ENCODE results near the gene CDCA8.
A peak's percentile ranks its signal among the peaks of the same experiment; 100 is the strongest.
"Not testable (repeated sequence)": the region's sequence is repeated elsewhere in the genome, so short reads cannot be mapped to it uniquely, and the experiment has no call there.

CDCA8 gene

DNA sequence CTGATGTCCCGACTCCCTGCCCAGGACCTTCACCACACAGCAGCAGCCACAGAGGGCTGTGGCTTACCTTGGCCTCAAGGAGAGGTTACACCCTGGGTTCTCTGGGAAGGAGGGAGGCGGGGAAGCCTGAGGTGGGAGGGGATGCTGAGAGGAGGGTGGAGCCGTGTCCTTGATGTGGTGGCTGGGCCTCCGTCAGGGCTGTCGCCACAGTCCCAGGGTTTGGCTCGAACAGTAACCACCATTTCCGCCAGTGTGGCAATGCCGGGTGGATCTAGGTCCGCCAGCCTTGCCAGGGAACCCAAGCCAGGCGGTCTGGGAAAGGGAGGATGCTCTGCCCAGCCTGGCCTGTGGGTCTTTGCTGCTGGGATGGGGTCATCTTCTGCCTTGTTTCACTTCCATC is 18.4 kb upstream of the CDCA8 start:
- no peak for DNase-seq (ENCODE audit: low spot score)

DNA sequence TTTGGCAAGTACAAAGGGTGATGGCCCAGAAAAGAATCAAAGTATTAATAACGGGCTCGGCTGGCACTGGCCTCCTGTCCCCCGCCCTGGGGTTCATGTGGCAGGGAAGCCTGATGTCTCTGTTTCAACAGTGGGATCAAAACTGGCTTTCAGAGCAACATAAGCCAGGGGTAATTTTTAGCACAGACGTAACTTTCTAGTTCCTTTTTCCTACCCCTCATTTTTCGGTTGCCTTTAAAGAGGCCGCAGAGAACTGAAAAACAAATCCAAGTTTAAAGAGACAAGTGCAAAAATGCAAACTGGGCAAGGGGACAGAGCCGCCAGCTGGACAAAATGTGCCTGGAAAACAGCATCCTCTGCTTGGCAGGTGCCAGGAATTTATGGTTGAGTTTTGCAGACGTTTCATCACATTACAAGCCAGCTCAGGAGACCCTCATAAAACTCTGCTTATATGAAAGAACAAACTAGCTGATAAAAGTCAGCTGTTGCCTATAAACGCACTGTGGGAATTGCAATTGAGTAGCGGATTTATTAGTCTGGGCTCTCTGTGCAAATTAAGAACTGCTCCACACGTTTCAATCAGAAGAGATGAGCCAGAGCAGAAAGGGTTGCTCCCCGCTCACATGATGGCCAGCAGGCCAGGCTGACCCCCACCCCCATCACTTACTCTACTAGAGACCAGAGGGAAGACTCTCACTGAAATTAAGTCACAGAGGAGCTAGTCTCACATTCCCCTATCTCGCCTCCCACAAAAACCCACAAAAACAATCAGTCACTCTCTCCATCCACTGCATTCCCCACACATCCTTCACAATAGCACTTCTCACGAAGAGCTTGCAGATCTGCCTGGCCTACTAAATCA is 15.8 kb upstream of the CDCA8 start:
- DNase-seq (ENCODE audit: low spot score), result peak; percentile 69

DNA sequence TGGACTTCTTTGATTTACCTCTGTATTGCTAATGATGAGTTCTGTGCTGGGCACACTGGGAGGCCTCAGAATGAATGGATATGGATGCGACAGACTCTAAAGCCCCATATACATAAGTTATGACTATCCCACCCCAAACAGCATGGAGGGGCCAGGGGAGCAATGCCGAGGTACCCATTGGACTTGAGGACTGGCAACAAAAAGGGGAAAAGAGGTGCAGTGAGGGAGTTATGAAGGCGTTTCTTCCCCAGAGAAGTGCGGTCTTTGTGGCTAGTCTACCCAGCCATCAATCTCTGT is 15.2 kb upstream of the CDCA8 start:
- DNase-seq (ENCODE audit: low spot score), result no peak

DNA sequence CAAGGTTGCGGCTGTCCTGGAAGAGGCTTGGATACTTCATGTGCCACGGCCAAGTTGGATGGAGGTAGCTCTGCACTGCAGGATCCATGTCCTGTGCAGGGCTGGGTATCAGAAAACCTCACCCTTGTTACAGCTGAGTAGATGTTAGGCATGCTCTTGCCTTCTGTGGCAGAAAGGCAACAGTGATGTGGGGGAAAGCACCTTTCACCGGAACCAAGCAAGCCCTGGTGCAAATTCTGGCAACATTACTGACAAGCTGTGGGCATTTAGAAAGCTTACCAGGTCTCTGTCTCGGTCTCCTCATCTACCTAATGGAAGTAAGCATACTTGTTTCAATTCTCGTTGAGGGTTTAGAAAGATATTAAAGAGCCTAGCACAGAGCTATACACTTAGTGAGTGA is 14.5 kb upstream of the CDCA8 start:
- no peak for DNase-seq (ENCODE audit: low spot score)

DNA sequence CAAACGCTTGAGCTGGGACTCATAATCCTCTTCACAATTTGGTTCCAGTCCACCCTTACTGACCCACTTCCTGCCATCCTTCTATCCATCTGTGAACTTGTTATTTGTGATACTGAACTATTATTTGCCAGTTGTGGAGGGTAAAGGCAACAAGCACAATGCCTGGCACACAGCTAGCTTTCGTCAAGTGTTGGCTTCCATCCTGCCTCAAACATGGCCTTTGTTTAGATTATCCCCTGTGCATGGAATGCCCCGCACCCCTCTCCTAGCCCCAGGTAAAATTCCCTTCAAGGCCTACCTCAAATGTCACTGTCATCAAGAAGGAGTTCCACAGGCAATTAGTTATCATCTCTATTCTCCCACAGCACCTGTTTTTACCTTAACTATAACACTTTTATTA is 11.4 kb upstream of the CDCA8 start:
- no peak for DNase-seq (ENCODE audit: low spot score)

DNA sequence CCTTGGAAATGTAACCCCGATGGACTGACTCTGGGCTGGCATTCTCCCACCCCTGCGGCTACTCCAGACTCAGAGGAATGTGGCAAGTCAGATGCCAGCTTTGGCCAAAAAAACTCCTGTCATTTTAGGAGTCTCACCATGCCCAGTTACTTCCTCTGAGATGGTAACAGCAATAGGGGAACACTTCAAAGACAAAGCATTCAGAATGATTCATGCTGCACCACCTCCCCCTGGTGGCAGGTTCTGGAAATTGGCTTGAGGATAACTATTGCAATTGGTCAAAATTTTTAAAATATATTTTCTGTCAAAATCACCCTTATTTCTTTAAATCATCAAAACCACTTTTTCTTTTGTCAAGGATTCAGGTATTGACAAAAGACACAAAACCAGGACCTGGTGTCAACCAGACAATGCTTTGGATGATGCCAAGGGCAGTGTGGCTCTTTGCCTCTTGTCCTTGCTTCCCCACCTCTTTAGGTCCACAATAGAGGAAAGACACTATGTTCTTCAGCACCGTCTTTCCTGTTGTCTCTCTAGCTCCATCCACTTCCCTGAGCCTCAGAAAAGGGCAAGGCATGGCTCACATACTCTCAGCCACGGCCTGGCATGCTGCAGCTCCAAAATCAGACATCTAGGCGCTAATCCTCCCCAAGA is 9.9 kb upstream of the CDCA8 start:
- DNase-seq (ENCODE audit: low spot score), result peak; percentile 77

DNA sequence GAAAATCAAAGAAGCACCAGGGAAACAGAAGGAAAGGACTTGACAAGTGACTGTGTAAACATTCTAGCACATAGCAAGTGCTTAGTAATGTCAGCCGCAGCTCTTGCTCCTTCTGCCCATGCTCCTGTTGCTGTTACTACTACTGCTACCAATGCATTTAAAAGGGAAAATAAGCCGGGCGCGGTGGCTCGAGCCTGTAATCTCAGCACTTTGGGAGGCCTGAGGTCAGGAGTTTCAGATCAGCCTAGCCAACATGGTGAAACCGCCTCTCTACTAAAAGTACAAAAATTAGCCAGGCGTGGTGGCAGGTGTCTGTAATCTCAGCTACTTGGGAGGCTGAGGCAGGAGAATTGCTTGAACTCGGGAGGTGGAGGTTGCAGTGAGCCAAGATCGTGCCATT is 8.1 kb upstream of the CDCA8 start:
- not testable (repeated sequence) for DNase-seq (ENCODE audit: low spot score)

DNA sequence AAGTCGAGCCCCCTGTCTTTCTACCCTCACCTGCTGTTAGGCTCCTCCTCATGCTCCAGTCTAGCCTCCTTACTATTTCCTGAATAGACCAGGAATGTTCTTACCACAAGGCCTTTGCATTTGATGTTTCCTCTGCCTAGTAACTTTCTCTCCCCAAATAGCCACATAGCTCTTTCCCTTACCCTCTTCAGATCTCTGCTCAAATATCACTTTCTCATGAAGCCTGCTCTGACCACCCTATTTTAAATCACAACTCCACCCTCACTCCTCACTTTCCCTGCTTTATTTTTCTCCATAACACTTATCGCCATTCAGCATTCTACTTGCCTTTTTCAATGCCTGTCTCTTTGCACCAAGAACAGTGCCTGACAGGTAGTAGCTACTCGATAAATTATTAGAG is 6.6 kb upstream of the CDCA8 start:
- no peak for DNase-seq (ENCODE audit: low spot score)

DNA sequence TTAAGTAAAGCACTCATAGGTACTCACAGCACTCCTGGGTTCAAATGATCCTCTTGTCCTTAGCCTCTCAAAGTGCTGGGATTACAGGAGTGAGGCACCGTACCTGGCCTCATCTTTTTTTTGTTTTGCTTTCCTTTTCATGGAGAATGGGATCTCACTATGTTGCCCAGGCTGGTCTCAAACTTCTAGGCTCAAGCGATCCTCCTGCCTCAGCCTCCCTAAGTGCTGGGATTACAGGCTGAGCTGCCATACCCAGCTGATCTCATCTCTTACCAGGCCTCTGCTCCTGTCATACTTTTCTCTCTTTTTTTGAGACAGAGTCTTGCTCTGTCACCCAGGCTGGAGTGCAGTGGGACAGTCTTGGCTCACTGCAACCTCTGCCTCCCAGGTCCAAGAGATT is 4.6 kb upstream of the CDCA8 start:
- not testable (repeated sequence) for DNase-seq (ENCODE audit: low spot score)

DNA sequence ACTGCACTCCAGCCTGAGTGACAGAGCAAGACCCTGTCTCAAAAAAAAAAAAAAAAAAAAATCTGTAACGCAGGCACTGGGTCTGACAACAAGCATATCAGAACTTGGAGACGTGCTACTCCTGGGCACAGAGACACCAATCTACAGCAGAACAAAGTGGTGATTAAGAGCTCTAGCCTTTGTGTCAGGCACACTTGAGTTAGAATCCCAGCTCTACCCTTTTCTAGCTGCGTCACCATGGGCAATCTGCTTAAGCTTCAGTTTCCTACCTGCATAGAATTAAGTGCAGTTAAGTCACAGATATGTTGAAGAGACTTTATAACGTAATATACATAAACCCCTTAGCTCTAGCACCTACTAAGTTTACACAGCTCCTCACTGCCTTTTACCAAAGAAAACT is 3.4 kb upstream of the CDCA8 start:
- DNase-seq (ENCODE audit: low spot score), result no peak

DNA sequence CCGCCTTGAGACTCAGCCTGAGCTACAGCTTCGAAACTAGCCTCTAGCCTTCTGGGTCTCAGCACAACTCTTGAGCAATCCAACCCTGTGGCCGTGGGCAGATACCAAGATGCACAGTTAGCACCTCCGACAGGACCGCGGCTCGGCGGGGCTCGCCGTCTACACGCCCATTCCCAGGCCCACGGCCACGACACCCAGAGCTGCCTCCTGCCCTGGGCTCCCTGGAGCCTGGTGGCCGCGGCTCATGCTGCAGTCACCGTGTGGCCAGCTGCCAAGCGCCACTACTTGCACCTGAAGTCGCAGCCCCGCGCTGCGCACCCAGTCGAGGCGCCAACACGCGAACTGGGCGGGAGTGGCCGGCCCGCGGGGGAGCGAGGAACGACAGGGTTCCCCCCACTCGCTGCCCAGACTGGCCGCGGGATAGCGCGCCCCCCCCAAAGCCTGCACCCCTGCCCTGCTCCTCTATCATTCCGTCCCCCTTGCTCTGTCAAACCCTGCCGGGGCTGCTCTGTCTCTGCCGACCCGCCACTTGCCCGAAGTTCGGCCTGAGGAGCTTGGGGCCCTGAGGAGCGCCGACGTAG is 729 bp upstream of the CDCA8 start:
- DNase-seq (ENCODE audit: low spot score), result peak; percentile 3

DNA sequence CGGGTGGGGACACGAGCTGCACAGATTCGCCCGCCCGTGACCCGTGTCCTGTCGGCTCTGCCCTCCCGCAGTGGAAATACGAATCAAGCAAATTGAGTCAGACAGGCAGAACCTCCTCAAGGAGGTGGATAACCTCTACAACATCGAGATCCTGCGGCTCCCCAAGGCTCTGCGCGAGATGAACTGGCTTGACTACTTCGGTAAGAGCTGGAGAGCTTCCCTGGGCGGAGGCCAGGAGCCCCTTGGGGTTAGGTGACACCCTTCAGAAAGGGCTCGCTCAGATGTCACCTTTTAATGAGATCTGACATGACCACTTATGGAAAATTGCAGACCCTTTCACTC is 489 bp downstream of the CDCA8 start:
- DNase-seq (ENCODE audit: low spot score), result no peak

DNA sequence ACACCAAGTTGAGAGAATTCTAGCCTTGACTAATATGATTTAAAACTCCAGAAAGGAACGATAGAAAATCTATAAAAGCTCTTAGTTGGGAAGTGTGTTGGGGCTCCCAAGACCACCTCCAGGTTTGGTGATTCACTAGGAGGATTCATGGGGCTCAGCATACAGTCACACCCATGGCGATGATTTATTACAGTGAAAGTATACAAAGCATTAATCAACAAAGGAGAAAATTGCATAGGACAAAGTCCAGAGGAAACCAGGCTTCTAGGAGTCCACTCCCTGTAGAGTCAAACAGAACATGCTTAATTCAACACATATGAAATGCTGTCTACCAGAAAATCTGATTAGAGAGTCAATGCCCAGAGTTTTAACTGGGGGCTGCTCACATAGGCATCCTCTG is 4.8 kb downstream of the CDCA8 start:
- DNase-seq (ENCODE audit: low spot score), result no peak

DNA sequence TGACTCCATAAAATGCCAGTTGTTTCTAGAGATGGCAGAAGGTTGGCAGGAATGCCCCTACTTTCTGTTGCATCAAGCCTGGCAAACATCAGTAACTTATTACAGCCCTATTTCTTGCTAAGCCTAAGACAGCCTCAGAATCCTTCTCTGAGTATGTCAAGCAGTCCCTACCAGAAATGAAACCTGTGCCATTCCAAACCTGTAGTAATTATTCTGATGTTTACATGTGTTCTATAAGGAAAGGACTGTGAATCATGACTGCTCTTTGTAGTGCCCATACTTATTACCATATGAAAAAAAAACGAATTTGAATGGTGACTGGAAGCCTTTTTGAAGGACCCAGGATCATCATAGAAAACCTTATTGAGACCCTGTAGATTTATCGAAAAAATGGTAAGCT is 5.4 kb downstream of the CDCA8 start:
- no peak for DNase-seq (ENCODE audit: low spot score)

DNA sequence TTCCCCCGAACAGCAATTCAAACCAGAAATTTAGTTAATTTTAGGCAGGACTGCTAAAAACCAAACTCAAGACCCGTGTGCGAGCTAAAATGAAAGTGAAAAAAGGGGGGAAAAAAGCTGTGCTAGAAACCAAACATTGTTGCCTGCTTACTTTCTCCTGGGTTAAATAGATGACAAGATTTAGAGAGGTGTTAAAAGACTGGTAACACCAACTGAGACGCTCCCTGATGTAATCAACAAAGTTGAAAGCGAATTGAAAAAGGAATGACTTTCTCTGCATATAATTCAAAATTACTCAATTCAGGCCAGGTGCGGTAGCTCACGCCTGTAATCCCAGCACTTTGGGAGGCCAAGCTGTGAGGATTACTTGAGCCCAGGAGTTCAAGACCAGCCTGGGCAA is 6.8 kb downstream of the CDCA8 start:
- DNase-seq (ENCODE audit: low spot score), result no peak

DNA sequence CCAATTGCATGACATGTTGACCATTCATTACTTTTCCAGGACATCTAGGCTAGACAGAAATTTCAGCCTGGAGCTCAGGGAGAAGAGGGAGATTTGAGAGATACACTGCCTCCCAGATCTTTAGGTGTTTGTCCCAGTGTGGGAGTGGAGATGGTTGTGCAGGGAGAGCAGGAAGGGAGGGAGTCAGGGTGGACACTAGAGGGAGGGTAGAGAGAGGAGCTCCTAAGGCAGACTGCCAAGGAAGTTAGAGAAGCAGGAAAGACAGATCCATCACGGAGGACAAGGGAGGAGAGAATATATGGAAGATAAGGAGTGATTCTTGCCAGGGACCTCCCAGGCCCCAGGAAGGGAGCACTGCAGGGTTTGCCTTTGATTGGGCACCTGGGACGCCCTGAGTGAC is 8.7 kb downstream of the CDCA8 start:
- no peak for DNase-seq (ENCODE audit: low spot score)

DNA sequence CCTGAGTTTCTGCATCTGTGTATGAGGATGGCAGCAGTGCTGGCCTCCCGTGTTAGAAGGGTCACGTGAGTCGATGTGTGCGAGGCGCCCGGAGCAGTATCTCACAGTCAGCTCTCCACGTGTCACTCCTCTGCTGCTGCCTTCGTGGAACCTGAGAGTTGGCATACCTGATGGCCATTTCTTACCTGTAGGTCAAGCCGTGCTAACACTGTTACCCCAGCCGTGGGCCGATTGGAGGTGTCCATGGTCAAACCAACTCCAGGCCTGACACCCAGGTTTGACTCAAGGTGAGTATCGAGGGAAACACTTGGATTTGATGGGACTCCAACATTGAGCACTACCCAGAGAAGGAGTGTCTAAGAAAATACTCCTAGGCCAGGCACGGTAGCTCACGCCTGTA is 10.7 kb downstream of the CDCA8 start:
- no peak for DNase-seq (ENCODE audit: low spot score)

DNA sequence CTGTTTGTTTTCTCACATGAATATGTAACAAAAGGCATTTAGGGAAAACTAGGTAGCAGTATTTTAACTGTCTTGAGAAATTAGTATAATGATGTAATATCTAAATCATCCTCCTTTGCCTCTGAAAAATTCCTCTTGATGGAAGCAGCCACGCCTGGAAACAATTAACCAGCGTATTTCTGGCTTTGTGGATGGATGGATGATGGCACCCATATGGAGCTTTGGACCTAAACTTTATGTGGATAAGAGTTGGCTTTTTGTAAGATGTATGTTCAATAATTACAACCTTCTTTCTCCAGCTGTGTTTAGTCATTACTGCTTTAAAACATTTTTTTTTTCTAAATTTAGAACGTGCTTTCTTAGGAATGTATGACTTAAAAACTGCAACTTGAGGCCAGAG is 12.7 kb downstream of the CDCA8 start:
- DNase-seq (ENCODE audit: low spot score), result no peak

DNA sequence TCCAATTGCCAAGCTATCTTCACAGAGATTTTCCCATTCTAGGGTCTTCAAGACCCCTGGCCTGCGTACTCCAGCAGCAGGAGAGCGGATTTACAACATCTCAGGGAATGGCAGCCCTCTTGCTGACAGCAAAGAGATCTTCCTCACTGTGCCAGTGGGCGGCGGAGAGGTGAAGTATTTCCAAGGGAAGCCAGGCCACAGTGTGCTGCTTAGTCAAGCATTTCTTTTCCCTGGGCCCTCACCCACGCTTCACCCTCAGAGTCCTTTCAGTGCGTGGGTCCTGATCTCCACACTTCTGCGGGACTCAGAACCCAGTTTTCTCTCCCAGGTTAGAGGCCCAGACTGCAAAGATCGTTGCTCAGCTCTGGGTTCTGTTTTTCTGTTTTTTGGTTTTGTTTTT is 13.1 kb downstream of the CDCA8 start:
- DNase-seq (ENCODE audit: low spot score), result no peak

DNA sequence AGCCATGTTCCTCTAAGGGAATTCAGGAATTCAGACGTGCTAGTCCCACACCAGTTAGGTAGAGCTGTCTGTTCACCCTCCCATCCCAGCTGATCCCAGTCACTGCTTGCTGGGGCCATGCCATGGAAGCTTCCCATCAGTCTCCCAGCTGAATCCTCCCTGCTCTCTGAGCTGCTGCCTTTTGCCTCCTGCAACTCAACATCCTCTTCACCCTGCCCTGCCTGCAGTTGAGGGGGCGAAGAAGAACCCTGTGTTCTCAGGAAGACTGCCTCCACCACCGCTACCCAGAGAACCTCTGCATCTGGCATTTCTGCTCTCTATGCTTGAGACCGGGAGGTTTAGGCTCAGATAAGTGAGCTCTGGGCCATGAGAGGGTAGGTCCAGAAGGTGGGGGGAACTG is 16.2 kb downstream of the CDCA8 start:
- DNase-seq (ENCODE audit: low spot score), result no peak

DNA sequence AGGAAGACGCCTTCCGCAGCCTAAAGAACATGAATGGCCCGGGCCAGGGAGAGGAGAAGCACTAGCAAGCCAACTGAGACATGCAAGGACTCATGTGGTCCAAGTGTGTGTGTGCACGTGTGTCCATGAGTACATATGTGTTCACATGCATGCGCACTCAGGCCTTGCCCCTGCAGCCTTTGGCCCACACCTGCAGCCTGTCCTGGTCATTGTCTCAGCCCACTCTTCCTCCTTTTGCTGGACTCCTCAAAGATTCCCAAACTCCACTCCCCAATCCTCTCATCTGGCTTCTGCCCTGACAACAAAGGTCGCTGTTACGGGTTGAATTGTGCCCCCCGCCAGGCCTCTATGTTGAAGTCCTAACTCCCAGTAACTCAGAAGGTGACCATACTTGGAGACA is 21.9 kb downstream of the CDCA8 start:
- no peak for DNase-seq (ENCODE audit: low spot score)

DNA sequence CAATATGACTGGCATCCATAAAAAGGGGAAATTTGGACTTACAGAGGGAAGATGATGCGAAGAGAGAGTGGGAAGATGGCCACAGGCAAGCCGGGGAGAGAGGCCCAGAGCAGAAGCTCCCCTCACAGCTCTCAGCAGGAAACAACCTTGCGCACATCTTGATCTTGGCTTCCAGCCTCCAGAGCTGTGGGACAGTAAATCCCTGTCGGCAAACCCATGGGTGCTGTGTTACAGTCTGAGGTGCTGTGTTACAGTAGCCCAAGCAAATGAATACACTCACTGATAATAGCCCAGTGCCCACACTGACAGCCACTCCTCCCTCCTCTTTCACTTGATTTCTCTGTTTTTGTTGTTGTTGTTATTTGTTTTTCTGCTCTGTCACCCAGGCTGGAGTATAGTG is 22.4 kb downstream of the CDCA8 start:
- DNase-seq (ENCODE audit: low spot score), result no peak

DNA sequence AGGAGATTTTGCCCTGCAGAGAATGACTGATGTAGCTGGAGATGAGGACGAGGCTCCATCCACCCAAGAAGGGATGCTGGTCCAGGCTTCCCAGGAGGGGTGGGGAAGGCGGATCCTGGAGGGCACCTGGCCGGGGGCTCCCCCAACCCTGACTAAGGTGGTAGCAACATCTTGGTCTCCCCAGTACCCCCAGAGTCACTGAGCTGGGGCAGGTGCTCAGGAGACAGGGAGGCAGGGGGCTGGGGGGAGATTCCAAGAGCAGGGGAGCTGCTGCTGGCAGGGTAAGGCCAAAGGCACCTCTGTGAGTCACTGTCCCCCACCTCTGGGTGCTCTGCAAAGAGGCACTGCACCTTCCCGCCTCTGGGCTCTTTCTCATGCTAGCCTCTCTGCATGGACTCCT is 24.0 kb downstream of the CDCA8 start:
- no peak for DNase-seq (ENCODE audit: low spot score)

DNA sequence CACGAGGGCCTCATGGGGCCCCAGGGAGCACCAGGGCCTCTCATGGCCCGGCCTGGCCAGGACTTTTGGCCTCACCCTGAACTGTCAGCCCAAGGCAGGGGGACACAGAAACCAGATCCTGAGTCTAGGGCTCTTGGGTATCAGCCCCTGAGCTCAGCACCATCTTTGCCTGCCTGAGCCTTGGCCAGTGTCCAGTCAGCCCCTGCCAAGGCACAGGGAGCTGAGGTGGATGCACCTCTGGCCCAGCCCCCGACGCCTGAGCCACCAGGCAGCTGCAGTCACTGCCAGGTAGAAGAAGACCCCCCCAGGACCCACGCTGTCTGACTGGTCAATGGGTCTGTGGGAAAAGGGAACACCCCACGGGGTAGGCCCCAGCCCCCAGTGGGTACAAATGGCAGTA is 25.3 kb downstream of the CDCA8 start:
- DNase-seq (ENCODE audit: low spot score), result no peak
